Measurements from ENCODE around the gene VAV3.
A peak's percentile ranks its signal among the peaks of the same experiment; 100 is the strongest.

VAV3 gene

GRCh38 chr1:107690491-107690890 lies 274.5 kb downstream of the VAV3 start:
- in situ Hi-C loops (cut with HindIII; ENCODE audit: low sequenced_read_pairs), result no loop called here
- TF ChIP-seq CTCF (IDR thresholded peaks at IDR 0.05; ENCODE audit: low read depth, low read length, missing control alignments), result no peak
- no peak for DNase-seq (ENCODE audit: low read depth)
- no peak overlapping the region for H3K4me3 ChIP-seq (ENCODE audit: low read depth, low read length)

- in situ Hi-C loops (cut with HindIII; ENCODE audit: low sequenced_read_pairs), result no loop called here
- DNase-seq (ENCODE audit: low read depth), result no peak
- no peak overlapping the region for H3K4me3 ChIP-seq (ENCODE audit: low read depth, low read length)
- no peak for TF ChIP-seq CTCF (IDR thresholded peaks at IDR 0.05; ENCODE audit: low read depth, low read length, missing control alignments)
These were observed 275.2 kb downstream of the VAV3 start for GRCh38 chr1:107689733-107690132.

- no peak for TF ChIP-seq CTCF (IDR thresholded peaks at IDR 0.05; ENCODE audit: low read depth, low read length, missing control alignments)
- no peak overlapping the region for H3K4me3 ChIP-seq (ENCODE audit: low read depth, low read length)
- in situ Hi-C loops (cut with HindIII; ENCODE audit: low sequenced_read_pairs), result no loop called here
- no peak for DNase-seq (ENCODE audit: low read depth)
These were observed 275.8 kb downstream of the VAV3 start for GRCh38 chr1:107689159-107689558.

GRCh38 chr1:107687849-107688753 lies 276.9 kb downstream of the VAV3 start:
- in situ Hi-C loops (cut with HindIII; ENCODE audit: low sequenced_read_pairs), result no loop called here
- no peak for TF ChIP-seq CTCF (IDR thresholded peaks at IDR 0.05; ENCODE audit: low read depth, low read length, missing control alignments)
- H3K4me3 ChIP-seq (ENCODE audit: low read depth, low read length), result no peak overlapping the region
- peak; percentile 18 for DNase-seq (ENCODE audit: low read depth)

- in situ Hi-C loops (cut with HindIII; ENCODE audit: low sequenced_read_pairs), result no loop called here
- TF ChIP-seq CTCF (IDR thresholded peaks at IDR 0.05; ENCODE audit: low read depth, low read length, missing control alignments), result no peak
- no peak overlapping the region for H3K4me3 ChIP-seq (ENCODE audit: low read depth, low read length)
- no peak for DNase-seq (ENCODE audit: low read depth)
These were observed 281.3 kb downstream of the VAV3 start for GRCh38 chr1:107683683-107684082.

GRCh38 chr1:107683191-107683657 lies 281.8 kb downstream of the VAV3 start:
- no peak overlapping the region for H3K4me3 ChIP-seq (ENCODE audit: low read depth, low read length)
- in situ Hi-C loops (cut with HindIII; ENCODE audit: low sequenced_read_pairs), result no loop called here
- no peak for TF ChIP-seq CTCF (IDR thresholded peaks at IDR 0.05; ENCODE audit: low read depth, low read length, missing control alignments)
- no peak for DNase-seq (ENCODE audit: low read depth)
